Parathyroid adenoma (tissue), 2 donors: ENCODE results near the gene TYW1.
"Not testable (repeated sequence)": the region's sequence is repeated elsewhere in the genome, so short reads cannot be mapped to it uniquely, and the experiment has no call there.

Experiments used
- H2AFZ ChIP-seq: fragments of 300-600 bp; sonication (generic); one replicate; pipeline ENCODE4 v1.7.0; 2017; ENCODE audit warnings: antibody characterized with exemption, mild to moderate bottlenecking
- H3K27ac ChIP-seq: fragments of 300-600 bp; sonication (generic); one replicate; pipeline ENCODE4 v1.7.0; 2017
- H3K27me3 ChIP-seq: fragments of 300-600 bp; sonication (generic); one replicate; pipeline ENCODE4 v1.7.0; 2017; ENCODE audit warnings: low read length; ENCODE audit not compliant: control insufficient read depth, insufficient read depth
- H3K36me3 ChIP-seq: fragments of 300-600 bp; sonication (generic); one replicate; pipeline ENCODE4 v1.7.0; 2017; ENCODE audit warnings: low read length; ENCODE audit not compliant: control insufficient read depth, insufficient read depth
- H3K4me1 ChIP-seq: fragments of 300-600 bp; sonication (generic); one replicate; pipeline ENCODE4 v1.7.0; 2017; ENCODE audit warnings: control low read depth
- H3K4me2 ChIP-seq: fragments of 300-600 bp; sonication (generic); one replicate; pipeline ENCODE4 v1.7.0; 2017; ENCODE audit warnings: low read length
- H3K4me3 ChIP-seq: fragments of 300-600 bp; sonication (generic); one replicate; pipeline ENCODE4 v1.7.0; 2017; ENCODE audit warnings: low read depth, low read length
- H3K79me2 ChIP-seq: fragments of 300-600 bp; sonication (generic); one replicate; pipeline ENCODE4 v1.7.0; 2017; ENCODE audit warnings: control low read depth
- H3K9ac ChIP-seq: fragments of 300-600 bp; sonication (generic); one replicate; pipeline ENCODE4 v1.7.0; 2017; ENCODE audit warnings: mild to moderate bottlenecking
- H3K9me3 ChIP-seq: fragments of 300-600 bp; sonication (generic); one replicate; pipeline ENCODE4 v1.7.0; 2017; ENCODE audit warnings: low read length; ENCODE audit not compliant: control insufficient read depth
- TF ChIP-seq, protein P1 (sequence below): fragments of 300-600 bp; sonication (generic); IDR thresholded peaks from one replicate; pipeline ENCODE4 v1.7.0; 2017; ENCODE audit warnings: antibody characterized with exemption, mild to moderate bottlenecking
- donor health status: primary hyperparathyroidism.

Gene TYW1

DNA sequence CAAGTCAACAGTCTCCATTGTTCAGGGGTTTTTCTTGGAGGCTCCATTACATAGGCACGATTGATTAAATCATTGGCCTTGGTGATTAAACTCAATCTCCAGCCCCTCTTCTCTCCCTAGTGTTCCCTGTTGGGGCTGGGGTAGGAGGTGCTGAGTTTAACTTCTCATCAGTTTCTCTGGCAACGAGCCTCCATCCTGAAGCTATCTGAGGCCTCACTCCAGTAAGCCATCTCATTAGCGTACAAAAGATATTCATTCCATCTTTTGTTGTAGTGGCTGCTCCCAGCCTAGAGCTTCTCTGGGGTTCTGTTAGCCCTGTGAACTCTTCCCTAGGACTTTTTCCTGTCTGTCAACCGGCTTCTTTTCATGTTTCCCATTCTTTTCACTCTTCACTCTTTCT lies 11.6 kb downstream of the TYW1 start:
- no peak overlapping the region for H2AFZ ChIP-seq
- H3K4me2 ChIP-seq: no peak overlapping the region
- H3K4me3 ChIP-seq: no peak overlapping the region
- no peak overlapping the region for H3K27ac ChIP-seq
- H3K79me2 ChIP-seq: peaks cover 13% of the 10 kb centered on the region
- no peak overlapping the region for H3K9ac ChIP-seq
- H3K9me3 ChIP-seq: no peaks in the 10 kb centered on the region
- H3K27me3 ChIP-seq: no peaks in the 10 kb centered on the region
- no peaks in the 10 kb centered on the region for H3K36me3 ChIP-seq
- H3K4me1 ChIP-seq: no peaks in the 10 kb centered on the region
- TF ChIP-seq, protein P1, sequence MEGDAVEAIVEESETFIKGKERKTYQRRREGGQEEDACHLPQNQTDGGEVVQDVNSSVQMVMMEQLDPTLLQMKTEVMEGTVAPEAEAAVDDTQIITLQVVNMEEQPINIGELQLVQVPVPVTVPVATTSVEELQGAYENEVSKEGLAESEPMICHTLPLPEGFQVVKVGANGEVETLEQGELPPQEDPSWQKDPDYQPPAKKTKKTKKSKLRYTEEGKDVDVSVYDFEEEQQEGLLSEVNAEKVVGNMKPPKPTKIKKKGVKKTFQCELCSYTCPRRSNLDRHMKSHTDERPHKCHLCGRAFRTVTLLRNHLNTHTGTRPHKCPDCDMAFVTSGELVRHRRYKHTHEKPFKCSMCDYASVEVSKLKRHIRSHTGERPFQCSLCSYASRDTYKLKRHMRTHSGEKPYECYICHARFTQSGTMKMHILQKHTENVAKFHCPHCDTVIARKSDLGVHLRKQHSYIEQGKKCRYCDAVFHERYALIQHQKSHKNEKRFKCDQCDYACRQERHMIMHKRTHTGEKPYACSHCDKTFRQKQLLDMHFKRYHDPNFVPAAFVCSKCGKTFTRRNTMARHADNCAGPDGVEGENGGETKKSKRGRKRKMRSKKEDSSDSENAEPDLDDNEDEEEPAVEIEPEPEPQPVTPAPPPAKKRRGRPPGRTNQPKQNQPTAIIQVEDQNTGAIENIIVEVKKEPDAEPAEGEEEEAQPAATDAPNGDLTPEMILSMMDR: no peak

DNA sequence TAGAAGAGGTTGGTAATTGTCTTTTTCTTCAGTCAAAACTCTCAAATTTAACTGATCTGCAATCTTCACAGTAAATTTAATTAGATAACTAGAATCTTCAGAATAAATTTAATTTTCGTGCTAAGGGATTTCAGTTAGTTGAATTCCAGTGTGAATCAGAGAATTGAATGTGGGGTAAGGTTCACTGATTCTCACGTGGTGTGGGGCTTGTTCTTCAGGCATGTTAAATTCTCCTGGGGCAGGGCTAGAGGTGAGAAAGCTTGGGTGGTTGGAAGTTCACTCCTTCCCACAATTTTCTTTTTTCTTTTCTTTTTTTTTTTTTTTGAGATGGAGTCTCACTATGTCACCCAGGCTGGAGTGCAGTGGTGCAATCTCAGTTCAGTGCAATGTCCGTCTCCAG lies 13.0 kb downstream of the TYW1 start:
- H3K9ac ChIP-seq, H3K4me1 ChIP-seq, H3K27ac ChIP-seq, H2AFZ ChIP-seq, H3K27me3 ChIP-seq, H3K79me2 ChIP-seq, H3K4me2 ChIP-seq, H3K9me3 ChIP-seq, H3K4me3 ChIP-seq, H3K36me3 ChIP-seq: not testable (repeated sequence)

DNA sequence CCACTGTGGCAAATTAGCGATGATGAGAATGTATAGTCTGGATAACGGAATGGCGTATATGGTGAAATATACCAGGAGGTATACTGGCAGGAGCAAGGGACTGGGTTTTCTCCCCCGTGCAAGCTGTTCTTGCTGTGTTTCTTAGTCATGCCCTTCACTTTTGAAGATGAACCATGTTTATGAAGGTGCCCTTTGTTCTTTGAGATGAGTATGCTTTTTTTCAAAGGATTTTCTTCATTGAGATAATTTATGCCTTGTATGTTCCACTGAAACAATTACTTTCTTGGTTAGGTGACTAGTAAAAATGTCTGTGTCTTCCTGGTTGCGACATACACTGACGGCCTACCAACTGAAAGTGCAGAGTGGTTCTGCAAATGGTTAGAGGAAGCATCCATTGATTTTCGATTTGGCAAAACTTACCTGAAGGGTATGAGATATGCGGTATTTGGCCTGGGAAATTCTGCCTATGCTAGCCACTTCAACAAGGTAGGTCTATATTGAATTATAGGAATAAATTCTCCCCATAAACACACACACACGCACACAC lies 17.5 kb downstream of the TYW1 start:
- H3K4me1 ChIP-seq, H2AFZ ChIP-seq, H3K4me3 ChIP-seq, H3K79me2 ChIP-seq, H3K36me3 ChIP-seq, H3K27me3 ChIP-seq, H3K4me2 ChIP-seq, H3K27ac ChIP-seq, H3K9ac ChIP-seq, H3K9me3 ChIP-seq: not testable (repeated sequence)

DNA sequence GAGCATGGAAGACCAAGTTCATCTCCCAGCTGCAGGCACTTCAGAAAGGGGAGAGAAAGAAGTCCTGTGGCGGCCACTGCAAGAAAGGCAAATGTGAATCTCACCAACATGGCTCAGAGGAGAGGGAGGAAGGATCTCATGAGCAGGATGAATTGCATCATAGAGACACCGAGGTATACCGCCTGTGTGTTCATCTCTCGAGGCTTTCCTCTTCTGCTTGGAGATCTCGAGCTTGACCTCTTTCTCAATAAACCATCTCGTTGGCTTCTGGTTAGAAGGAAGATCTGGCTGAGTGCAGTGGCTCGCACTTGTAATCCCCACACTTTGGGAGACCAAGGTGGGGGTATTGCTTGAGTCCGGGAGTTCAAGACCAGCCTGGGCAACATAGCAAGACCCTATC lies 21.3 kb downstream of the TYW1 start:
- H3K4me3 ChIP-seq, H3K36me3 ChIP-seq, H3K4me2 ChIP-seq, H3K27ac ChIP-seq, H2AFZ ChIP-seq, H3K9me3 ChIP-seq, H3K4me1 ChIP-seq, H3K27me3 ChIP-seq, H3K79me2 ChIP-seq, H3K9ac ChIP-seq: not testable (repeated sequence)

DNA sequence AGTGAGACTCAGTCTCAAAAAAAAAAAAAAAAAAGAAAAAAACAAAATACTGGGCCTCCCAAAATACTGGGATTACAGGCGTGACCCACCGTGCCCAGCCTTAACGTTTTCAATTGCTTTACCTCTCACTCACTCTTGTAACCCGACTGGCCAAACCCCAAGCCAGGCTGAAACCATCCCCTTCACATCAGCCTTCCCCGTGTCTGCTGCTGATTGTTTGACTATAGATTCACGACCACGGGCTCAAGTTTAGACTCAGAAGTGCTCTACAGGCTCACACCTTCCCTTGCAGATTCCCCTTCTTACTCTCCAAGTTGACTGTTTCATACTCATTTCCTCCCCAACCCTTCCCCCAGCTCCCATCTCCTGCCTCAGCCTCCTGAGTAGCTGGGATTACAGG lies 22.3 kb downstream of the TYW1 start:
- H3K36me3 ChIP-seq: no peaks in the 10 kb centered on the region
- TF ChIP-seq, protein P1: no peak
- H3K4me2 ChIP-seq: no peak overlapping the region
- no peaks in the 10 kb centered on the region for H3K27me3 ChIP-seq
- no peaks in the 10 kb centered on the region for H3K4me1 ChIP-seq
- no peak overlapping the region for H3K9ac ChIP-seq
- no peak overlapping the region for H3K27ac ChIP-seq
- no peak overlapping the region for H3K4me3 ChIP-seq
- H3K9me3 ChIP-seq: no peaks in the 10 kb centered on the region
- no peak overlapping the region for H2AFZ ChIP-seq
- peaks cover 5% of the 10 kb centered on the region for H3K79me2 ChIP-seq

DNA sequence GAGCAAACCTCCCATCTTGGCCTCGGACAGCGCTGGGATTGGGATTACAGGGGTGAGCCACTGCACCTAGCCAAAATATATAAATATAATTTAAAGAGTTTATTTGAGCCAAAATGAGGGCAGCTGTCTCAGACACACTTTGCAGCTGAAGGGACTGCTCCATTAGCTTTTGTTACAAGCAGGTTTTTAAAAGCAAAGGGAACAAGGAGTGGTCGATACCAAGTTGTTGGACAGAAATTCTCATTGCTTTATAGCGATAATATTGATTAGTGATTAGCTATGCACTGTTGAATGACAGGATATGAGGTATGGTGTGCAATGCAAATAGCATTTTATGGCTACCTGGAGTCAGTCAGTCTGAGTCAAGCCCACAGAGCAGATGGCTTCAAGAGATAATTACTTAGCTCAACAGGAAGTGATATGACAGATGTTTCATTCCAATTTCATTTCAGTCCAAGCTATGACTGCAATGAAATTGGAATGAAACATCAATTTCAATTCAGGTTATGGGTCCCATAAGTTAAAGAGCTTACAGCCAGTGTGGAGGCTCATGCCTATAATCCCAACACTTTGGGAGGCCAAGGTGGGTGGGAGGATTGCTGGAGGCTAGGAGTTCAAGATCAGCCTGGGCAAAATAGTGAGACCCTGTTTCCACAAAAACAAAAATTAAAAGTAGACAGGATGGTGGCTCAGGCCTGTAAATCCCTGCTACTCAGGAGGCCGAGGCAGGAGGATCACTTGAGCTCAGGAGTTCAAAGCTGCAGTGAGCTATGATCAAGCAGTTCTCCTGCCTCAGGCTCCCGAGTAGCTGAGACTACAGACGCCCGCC lies 23.1 kb downstream of the TYW1 start:
- Histone ChIP-seq H3K4me1 (no peaks in the 10 kb centered on the region), H3K9me3 (no peaks in the 10 kb centered on the region), H3K27me3 (no peaks in the 10 kb centered on the region), H3K36me3 (no peaks in the 10 kb centered on the region), H3K79me2 (peaks cover 7% of the 10 kb centered on the region), H3K27ac (no peak overlapping the region), H2AFZ (no peak overlapping the region), H3K4me3 (no peak overlapping the region), H3K9ac (no peak overlapping the region), H3K4me2 (no peak overlapping the region)
- TF ChIP-seq, protein P1: no peak
